ENCODE results near the gene STAP2.
A peak's percentile ranks its signal among the peaks of the same experiment; 100 is the strongest.

STAP2 gene

GRCh38 chr19:4326837-4327251, 11.8 kb downstream of the STAP2 start:
- DNase-seq: peak; percentile 51

DNA sequence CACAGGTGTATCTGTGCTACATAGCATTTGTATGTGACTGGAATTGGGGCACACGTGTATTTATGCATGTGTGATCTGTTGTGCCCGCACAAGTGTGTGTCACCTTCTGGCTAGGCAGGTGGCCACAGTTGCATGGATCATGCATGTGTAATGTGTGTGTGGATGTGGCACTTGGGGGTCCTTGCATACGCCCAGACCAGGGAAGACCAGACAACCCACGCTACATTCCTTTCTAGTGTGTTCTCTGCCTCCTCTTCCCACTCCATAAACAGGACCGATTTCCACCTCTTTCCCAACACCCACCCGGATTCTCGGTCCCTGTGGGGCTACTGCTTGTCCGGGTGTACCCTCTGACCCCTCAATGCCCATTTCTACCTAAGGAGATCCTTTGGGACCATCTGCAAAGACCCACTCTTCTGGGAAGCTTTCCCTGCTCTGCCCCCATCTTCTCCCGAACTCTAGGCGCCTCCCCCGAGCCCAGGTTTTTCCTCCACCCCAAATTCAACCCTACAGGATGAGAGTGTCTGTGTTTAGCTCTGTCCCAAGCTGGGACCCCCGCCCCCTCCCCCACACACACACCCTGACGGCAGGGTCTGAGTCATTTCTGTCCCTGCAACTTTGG, 12.3 kb downstream of the STAP2 start:
- no peak for DNase-seq

GRCh38 chr19:4324228-4324627, 14.4 kb downstream of the STAP2 start:
- DNase-seq: no peak

DNA sequence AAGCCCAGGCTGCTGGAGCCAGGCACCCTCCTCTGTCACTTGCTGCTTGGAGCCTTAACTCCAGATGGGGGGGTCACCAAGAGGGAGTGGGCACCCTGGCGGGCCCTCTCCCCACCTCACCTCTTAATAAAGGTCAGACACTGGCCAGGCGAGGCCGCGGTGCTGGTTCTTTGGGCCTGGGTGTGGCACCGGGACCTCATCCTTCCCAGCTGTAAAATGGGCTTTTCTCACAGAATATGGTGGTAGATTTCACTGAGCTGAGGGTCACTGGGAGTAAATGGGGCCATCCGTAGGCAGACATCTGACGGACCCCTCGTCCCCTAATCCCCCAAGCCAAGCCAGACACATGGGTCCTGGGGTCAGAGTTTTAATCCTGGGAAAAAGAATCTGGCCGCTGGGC, 14.9 kb downstream of the STAP2 start:
- no peak for DNase-seq

DNA sequence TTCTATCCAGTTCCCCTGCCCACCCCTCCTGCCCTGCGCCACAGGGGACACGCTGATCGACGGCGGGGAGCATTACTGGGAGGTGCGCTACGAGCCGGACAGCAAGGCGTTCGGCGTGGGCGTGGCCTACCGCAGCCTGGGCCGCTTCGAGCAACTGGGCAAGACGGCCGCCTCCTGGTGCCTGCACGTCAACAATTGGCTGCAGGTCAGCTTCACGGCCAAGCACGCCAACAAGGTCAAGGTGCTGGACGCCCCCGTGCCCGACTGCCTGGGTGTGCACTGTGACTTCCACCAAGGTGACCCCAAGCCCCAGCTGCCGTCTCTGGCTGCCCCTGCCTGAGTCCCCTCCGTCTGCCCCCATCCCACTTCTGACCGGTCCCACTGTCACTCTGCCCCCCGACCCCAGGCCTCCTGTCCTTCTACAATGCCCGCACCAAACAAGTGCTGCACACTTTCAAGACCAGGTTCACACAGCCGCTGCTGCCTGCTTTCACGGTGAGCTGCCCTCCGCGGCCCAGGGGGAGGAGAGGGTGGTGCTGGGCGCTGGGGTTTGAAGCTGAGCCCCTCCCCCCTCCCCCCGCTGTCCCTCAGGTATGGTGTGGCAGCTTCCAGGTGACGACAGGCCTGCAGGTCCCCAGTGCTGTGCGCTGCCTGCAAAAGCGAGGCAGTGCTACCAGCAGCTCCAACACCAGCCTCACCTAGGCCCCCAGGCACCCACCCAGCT, 15.5 kb downstream of the STAP2 start:
- DNase-seq: no peak

DNA sequence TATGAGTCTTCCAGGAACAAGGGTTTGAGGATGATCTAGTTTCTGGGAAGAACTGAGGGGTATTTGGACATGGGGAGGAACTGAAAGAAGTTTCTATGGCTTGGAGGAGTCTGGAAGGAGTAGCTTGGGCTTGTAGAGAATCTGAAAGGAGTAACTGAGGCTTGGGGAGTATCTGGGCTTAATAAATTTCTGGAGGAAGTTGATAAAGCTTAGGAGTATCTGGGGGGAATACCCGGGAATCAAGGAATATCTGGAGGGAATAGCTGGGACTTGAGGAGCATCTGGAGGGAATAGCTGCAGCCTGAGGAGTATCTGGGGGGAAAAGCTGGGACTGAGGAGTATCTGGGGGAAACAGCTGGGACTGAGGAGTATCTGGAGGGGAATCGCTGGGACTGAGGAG, 18.2 kb downstream of the STAP2 start:
- DNase-seq: no peak

GRCh38 chr19:4319067-4319718, 19.4 kb downstream of the STAP2 start:
- no peak for DNase-seq

DNA sequence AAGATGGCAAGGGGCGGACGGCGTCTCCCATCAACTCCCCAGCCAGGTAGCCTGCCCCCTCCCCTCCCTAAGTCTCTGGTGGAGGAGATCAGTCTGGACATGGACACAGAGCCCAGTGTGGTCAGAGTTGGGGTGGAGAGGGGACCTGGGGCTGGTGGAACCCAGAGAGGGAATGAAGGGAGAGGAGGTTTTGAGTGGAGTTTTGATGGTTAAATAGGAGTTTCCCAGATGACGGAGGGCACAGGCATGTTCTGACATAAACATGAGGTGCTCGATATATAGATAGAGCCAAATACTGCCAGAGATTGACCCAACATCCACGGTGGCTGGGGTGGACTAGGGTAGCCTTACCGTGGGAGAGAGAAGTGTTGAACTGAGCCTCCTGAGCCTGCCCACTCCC, 20.2 kb downstream of the STAP2 start:
- no peak for DNase-seq

DNA sequence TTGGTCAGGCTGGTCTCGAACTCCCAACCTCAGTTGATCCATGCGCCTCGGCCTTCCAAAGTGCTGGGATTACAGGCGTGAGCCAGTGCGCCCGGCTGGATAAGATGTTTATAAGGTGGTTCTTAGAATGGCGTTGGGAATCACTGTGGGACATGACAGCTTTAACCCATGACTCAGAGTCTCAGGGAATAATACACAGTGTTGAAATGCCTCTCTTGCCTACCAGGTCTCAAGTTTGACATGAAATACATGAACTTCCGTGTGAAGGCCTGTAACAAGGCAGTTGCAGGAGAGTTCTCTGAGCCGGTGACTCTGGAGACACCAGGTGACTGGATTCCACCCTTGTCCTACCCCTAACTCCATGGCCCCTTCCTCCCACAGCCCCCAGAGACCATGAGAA, 21.7 kb downstream of the STAP2 start:
- DNase-seq: no peak

DNA sequence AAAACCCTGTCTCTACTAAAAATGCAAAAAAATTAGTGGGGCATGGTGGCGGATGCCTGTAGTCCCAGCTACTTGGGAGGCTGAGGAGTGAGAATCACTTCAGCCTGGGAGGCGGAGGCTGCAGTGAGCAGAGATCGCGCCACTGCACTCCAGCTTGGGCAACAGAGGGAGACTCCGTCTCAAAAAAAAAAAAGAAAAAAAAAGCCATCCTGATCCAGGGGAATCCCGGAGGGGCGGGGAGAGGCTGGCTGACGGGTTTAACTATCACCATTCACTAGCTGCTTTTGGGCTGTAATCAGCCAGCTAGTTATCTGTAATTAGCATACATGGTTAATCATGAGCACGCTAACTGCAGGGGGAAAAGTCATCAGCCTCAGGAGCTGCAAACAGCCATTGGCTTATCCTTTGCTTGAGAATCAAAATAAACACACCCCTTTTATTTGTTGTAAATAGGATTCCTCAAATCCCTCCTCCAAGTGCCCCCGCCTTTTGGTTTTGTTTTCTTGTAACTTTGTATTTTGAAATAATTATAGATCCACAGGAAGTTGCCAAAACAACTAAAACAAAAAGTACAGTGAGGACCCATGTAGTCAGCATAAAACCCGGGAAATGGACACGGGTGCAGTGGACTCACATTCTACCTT, 24.7 kb downstream of the STAP2 start:
- no peak for DNase-seq

DNA sequence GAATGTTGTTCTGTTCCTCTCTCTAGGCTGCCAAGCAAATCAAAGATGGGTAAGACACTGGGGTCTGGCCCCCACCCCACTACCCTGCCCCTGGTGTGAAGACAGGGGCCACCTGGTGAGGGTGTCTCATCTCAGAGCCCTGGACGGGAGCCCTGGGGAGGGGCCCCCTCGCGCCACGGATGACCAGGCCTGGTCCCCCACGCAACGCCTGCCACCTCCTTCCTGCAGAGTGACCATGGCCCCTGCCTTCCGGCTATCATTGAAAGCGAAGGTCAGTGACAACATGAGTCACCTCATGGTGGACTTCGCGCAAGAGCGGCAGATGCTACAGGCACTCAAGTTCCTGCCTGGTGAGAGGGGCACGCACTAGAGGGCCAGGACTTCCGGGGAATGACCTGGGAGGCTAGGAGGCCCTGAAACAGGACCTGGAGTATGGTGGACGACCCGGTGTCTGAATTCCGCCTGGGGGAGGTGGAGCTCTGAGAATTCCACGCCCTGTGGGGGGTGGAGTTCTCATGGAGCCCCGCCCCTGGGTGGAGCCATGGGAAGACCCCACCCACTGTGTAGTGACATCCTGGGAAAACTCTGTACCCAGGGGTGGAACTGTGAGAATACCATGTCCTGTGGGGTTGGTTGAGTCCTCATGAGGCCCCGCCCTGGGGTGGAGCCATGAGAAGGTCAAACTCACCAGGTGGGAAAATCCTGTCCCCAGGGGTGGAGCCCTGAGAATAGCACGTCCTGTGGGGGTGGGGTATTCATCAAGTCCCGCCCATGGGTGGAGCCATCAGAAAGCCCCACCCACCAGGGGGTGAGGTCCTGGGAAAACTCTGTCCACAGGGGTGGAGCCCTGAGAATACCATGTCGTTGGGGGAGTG, 28.1 kb downstream of the STAP2 start:
- no peak for DNase-seq

DNA sequence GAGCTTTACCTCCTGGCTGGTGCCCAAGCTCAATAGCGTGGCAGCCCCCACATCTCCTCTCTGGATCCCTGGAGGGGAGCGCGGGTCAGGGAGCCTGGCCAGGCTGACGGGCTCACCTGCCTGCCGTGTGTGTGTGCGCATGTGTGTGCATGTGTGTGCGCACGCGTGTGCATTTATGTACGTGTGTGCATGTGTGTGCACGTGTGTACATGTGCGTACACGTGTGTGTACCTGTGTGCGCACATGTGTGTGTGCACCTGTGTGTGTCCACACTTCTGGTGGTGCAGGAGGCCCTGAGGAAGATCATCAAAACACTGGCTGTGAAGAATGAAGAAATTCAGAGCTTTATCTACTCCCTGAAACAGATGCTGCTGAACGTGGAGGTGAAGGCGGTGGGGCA, 33.0 kb downstream of the STAP2 start:
- DNase-seq: no peak

- no peak for DNase-seq
Observed at GRCh38 chr19:4305257-4305612, 33.4 kb downstream of the STAP2 start.

GRCh38 chr19:4304538-4305256, 33.9 kb downstream of the STAP2 start, which contains the start of gene FSD1:
FSD1 (plus strand) TSS chr19:4304598; CDS start chr19:4304747, 149 bp downstream.
- peak; percentile 79 for DNase-seq

GRCh38 chr19:4303819-4304537, 34.6 kb downstream of the STAP2 start:
- DNase-seq: peak; percentile 29

GRCh38 chr19:4302243-4302640, 36.4 kb downstream of the STAP2 start, which contains the start of gene TMIGD2:
TMIGD2 (minus strand) TSS chr19:4302389; CDS start chr19:4302385, 4 bp downstream.
- peak; percentile 71 for DNase-seq

- peak; percentile 23 for DNase-seq
Observed at GRCh38 chr19:4301590-4302242, 36.9 kb downstream of the STAP2 start.

GRCh38 chr19:4300589-4300988, 38.0 kb downstream of the STAP2 start:
- no peak for DNase-seq

DNA sequence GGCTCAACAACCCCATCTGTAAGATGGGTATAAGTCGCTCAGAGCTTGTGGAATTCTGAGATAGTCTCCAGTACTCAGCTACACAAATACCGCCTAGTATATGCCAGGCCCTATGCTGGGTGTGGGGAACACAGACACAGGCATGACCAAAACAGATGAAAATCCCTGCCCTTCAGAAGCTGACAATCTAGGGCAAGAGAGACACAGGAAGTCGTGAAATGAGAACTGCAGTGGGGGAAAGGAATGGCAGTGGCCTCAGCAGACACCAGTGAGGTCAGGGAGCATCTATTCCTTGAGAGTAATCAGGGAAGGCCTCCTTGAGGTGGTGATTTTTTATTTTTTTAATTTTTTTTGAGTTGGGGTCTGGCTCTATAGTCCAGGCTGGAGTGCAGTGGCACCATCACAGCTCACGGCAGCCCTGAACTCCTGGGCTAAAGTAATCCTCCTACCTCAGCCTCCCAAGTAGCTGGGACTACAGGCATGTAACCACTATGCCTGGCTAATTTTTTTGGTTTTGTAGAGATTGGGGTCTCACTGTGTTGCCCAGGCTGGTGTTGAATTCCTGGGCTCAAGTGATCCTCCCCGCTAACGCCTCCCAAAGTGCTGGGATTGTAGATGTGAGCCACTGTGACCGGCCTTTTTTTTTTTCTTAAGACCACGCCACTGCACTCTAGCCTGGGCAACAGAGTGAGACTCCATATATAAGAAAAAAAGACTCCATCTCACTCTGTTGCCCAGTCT, 39.6 kb downstream of the STAP2 start:
- no peak for DNase-seq

All from CD4-positive, alpha-beta T cell treated with Interleukin-17A for 4 hours (primary cell).